Epidermal melanocyte (primary cell): Measurements from ENCODE around the gene RPUSD3.
"Not testable (repeated sequence)": the region's sequence is repeated elsewhere in the genome, so short reads cannot be mapped to it uniquely, and the experiment has no call there.

Experiments used
- DNase-seq: peaks from one replicate; pipeline ENCODE4 v3.0.0; 2011; ENCODE audit warnings: low spot score; ENCODE audit not compliant: insufficient read length

RPUSD3 gene

DNA sequence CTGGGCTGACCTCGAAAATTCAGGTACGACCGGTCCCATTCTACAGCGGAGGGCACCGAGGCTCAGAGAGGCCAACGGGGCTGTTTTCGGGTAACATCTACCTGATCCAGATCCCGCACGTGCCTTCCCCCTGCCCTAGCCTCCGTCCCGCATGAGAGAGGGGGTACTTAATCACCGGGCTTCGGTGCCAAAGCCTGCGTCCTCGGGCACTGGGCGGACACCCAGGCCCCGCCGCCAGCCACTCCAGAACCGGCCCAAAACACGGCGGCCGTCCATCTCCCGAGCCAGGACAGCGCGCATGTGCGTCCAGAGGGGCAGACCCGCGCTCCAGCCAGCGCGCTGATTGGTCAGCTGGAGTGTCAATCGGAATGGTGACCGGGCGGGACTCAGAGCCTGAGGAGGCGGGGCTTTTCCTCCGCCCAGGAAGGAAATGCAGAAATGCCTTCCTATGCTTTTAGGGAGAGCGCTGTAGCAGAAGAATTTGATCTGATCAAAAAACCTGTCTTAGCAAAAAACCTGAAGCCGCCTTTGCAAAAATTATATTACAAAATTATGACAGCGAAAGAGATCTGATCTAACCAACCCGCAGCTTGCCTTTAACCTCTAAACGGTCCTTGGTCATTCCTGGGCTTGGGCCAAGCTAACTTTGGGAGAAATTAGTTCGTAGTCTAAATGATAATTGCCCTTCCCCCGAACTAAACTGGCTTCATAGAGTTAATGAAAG lies at the start of gene RPUSD3:
TSS of gene RPUSD3 (minus strand) at position 294 of the 724 bp plus-strand sequence. CDS start at position 276, 18 bp downstream.
- peak; percentile 97 for DNase-seq

GRCh38 chr3:9891072-9891622 lies 47.3 kb upstream of the RPUSD3 start:
- no peak for DNase-seq

DNA sequence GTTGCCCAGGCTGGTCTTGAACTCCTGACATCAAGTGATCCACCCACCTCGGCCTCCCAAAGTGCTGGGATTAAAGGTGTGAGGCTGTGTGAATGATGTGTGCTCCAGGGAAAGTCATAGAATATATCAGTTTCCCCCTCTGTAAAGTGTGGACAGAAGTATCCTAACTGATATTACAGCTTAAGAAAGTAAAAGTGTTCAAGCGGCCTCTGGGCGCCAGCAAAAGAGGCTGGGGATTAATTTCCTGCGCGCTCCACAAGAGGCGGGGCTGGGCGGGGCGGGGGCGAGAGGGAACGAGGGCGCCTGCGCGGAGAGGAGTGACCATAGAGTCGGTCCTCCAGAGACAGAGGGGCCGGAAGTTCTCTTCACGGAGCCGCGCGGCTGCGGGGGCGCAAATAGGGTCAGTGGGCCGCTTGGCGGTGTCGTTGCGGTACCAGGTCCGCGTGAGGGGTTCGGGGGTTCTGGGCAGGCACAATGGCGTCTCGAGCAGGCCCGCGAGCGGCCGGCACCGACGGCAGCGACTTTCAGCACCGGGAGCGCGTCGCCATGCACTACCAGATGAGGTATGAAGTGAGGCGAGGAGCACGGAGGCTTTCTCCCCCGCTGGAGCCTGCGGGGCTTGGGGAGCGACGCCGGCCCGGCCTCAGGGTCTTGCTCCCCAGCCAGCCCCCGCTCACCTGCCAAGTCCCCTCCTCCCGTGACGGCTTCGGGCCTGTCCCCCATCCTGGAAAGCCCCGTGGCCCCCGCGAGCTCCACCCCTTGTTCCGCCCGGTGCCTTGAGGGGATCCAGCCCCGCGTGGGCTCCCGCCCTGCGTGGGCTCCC lies 46.7 kb upstream of the RPUSD3 start, which contains the start of gene JAGN1:
TSS of gene JAGN1 (plus strand) at position 362 of the 823 bp plus-strand sequence. CDS start at position 475, 113 bp downstream.
- DNase-seq, result peak; percentile 76

- DNase-seq, result no peak
Observed at GRCh38 chr3:9889405-9889804, 45.6 kb upstream of the RPUSD3 start.

GRCh38 chr3:9888540-9888939 lies 44.7 kb upstream of the RPUSD3 start:
- DNase-seq, result no peak

- no peak for DNase-seq
Observed at GRCh38 chr3:9887480-9887879, 43.7 kb upstream of the RPUSD3 start.

GRCh38 chr3:9886328-9886727 lies 42.5 kb upstream of the RPUSD3 start:
- DNase-seq, result no peak

GRCh38 chr3:9884555-9885165 lies 40.9 kb upstream of the RPUSD3 start:
- no peak for DNase-seq

DNA sequence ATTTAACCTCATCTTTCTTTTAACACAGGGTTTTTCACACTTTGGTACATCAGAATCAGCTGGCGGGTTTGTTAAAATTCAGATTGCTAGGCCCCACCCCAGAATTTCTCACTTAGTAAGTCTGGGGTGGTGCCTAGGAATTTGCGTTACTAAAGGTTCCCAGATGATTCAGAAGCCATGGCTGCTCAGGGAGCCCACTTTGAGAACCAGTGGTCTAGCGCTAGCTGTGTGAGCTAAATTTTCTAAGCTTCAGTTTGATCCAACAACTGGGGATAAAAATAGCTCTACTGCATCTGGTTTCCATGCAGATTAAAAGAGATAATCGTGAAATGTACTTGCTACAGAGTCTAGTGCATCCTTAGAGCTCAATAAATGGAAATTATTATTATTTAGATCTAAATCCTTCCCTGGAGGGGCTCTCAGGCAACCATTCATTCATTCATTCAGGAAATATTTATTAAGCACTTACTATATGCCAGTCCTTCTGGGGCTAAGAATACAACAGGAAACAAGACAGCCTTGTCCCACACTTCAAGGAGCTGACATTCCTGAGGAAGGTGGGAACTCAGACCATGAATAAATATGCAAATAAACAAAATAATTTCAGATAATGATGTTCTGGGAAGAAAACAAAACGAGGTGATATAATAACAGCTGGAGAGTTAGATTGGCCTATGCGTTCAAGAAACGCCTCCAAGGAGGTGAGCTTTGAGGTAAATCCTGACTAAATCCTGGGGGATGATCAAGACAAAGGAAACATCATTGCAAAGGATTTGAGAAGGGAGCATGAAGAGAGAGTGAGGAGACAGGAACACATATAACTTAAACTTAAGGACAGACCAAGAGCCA lies 40.1 kb upstream of the RPUSD3 start:
- DNase-seq, result no peak

- DNase-seq, result no peak
Observed at GRCh38 chr3:9881441-9881840, 37.6 kb upstream of the RPUSD3 start.

DNA sequence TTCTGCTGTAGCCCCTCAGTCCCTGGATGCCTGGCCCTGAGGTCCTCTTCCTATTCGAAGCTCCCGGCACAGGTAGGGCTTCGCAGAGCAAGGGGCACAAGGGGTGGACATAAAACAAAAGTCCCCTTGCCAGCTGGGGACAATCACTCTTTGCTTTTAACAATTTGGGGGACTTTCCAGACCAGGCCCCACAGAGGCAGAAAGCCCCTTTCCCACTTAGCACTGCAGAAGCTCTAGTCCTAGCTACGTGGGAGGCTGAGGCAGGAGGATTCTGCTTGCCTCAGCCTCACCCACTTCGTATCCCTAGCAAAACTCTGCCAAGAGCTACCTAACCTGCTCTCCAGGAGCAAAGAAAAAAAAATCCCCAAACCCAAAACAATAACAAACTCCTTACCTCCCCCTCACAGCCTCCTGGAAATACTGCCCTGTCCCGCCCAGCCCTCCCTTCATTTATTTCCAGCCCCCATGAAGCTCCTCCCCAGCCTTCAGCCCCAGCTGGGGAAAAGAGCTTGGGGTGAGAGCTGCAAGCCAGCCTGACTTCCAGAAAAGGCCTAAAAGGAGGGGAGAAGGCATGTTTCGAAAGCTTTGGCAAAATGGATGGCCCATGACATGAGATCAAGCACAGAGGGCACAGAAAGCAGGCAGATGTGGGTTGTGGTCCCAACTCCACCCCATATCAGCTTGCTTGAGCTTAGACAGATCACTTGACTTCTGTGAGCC lies 36.2 kb upstream of the RPUSD3 start, which contains the start of gene CIDEC:
TSS of gene CIDEC (minus strand) at position 424 of the 720 bp plus-strand sequence. CDS start 1,767 bp downstream, outside the sequence.
- DNase-seq, result no peak

- no peak for DNase-seq
Observed at GRCh38 chr3:9878700-9879099, 34.9 kb upstream of the RPUSD3 start.

DNA sequence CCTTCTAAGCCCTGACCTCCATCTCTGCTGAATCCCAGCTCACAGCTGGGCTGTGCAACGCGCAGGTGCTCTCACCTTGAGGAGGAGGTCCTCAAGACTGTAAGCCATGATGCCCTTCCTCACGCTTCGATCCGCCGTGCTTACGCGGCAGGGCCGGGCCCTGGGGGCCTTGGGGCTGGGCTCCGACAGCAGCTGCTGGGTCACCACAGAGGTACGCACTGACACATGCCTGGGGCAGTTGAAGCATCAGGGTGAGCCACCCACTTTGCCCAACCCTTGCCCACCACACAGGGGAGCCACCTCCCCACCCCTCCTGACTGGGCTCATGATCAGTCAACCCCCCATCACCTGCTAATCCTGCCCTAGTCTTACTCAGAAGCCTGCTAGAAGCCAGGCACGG lies 33.2 kb upstream of the RPUSD3 start:
- DNase-seq, result no peak

DNA sequence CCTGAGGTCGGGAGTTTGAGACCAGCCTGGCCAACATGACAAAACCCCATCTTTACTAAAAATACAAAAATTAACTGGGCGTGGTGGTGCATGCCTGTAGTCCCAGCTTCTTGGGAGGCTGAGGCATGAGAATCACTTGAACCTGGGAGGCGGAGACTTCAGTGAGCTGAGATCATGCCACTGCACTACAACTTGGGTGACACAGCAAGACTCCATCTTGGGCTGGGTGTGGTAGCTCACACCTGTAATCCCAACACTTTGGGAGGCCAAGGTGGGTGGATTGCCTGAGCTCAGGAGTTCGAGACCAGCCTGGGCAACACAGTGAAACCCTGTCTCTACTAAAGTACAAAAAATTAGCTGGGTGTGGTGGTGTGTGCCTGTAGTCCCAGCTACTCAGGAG lies 32.4 kb upstream of the RPUSD3 start:
- not testable (repeated sequence) for DNase-seq

GRCh38 chr3:9875448-9875847 lies 31.6 kb upstream of the RPUSD3 start:
- no peak for DNase-seq

GRCh38 chr3:9872067-9872466 lies 28.3 kb upstream of the RPUSD3 start:
- DNase-seq, result not testable (repeated sequence)

DNA sequence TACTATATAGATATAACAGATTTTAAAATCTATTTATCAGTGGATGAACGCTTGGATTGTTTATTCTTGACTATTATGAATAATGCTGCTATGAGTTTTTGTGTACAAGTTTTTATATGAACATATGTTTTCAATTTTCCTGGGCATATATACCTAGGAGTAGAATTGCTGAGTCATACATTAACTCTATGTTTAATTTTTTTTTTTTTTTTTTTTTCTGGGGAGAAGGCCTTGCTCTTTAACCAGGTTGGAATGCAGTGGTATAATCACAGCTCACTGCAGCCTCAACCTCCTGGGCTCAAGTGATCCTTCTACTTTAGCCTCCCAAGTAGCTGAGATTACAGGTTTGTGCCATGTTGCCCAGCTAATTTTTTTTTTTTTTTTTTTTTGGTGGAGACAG lies 27.2 kb upstream of the RPUSD3 start:
- no peak for DNase-seq

DNA sequence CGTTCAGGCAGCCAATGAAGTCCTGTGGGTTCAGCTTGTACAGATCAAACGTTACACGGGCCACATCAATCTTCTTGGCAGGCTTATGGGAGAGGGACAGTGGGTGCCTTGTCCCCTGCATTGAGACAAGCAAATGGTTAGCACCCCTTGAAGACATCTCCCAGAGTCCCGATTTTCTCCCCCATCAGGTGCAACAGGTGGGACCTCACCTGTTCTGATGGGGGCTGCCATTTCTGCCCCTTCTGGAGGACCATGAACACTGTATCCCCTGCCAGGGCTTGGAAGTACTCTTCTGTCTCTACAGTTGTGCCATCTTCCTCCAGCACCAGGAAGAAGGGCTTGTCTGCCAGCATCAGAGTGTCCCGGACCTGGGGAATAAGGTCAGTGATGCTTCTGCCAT lies 26.1 kb upstream of the RPUSD3 start:
- no peak for DNase-seq

- no peak for DNase-seq
Observed at GRCh38 chr3:9867106-9867505, 23.3 kb upstream of the RPUSD3 start.

DNA sequence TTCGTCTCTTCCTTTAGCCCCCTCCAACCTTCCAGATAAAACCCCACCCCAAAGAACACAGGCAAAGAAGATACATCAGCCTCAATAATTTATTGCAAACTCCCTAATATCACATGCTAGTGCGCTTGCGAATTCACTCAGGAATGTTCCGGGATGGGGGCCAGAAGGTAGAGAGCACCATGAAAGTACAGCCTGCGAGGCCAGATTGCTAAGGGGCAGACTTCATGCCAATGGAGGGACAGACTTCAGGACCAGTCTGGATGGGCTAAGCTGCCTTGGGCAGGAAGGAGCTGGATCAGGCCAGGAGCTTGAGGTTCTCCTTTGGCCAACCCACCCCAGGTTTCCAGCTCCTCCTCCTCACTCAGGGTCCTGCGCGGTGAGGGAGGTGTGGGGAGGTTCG lies 22.8 kb upstream of the RPUSD3 start:
- DNase-seq, result no peak
